Dermis blood vessel endothelial cell (primary cell): ENCODE measurements around the gene FAM221B. TPM values are rescaled to one million over a fixed set of nuclear protein-coding genes. Genes with fewer than 3 reads are reported as not detected.

ENCODE experiments used
- DNase-seq: peaks from one replicate; pipeline ENCODE4 v3.0.0; 2010
- total RNA-seq: library from RNA; depleted of rRNA; stranded (reverse); fragments of >200 nt; gene quantifications from 2 replicates; pipeline ENCODE4 v1.2.3, GENCODE V29; 2014

Gene FAM221B
- total RNA-seq, 1 donor from 2014 or later: not detected

DNA sequence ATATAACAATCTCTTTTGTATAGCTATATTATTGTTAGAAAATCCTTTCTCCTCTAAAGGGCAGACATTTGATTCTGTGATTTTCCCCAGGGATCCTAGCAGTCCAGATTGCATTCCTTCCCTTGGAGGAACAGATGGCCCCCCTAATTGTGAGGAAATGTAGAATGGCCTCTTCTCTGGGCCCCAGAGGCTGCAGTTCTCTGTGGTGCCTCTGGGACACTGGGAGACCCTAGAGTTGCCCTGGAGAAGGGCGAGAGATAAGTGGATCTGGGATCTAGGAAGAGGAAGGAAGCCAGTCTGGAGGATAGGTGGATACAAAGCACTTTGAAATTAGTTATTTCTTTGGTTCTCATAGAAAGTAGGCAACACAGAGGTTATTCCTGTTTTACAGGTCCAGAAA lies 11.8 kb downstream of the FAM221B start:
- no peak for DNase-seq

DNA sequence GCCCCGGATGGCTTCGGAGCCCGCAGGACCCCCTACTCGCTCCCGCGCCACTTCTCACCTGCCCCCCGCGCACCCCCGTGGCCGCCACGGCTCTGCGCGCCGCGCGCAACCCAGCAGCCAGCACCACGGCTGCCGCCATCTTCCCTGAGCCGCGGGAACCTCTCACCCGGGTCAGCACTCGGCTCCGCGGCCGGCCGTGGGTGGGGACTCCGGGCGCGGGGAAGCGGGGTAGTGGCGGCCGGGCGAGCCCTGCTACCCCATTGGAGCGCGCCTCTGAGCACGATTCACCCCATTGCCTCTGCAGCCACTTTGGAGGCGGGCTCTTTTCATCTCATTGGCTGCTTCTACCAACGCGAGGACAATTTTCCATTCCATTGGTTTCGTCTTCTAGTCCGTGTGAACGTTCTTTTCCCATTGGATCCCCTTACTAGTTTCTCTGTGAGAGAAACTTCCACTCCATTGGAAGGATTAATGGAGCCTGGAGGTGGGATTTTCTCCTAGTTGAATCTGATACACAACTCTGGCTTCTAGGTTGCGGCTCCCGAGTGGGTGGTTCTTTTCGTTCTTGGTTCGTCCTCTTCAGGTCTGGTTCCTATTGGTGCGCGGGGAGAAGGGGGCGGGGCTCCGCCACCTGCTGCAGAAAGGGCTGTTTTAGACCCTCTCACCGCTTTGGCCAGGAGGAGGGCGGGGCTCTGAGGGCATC lies 13.5 kb downstream of the FAM221B start, which contains the start of gene HINT2:
HINT2 (minus strand) TSS at position 202 of the 703 bp plus-strand sequence; CDS start at position 139, 63 bp downstream.
- peak; percentile 99 for DNase-seq

DNA sequence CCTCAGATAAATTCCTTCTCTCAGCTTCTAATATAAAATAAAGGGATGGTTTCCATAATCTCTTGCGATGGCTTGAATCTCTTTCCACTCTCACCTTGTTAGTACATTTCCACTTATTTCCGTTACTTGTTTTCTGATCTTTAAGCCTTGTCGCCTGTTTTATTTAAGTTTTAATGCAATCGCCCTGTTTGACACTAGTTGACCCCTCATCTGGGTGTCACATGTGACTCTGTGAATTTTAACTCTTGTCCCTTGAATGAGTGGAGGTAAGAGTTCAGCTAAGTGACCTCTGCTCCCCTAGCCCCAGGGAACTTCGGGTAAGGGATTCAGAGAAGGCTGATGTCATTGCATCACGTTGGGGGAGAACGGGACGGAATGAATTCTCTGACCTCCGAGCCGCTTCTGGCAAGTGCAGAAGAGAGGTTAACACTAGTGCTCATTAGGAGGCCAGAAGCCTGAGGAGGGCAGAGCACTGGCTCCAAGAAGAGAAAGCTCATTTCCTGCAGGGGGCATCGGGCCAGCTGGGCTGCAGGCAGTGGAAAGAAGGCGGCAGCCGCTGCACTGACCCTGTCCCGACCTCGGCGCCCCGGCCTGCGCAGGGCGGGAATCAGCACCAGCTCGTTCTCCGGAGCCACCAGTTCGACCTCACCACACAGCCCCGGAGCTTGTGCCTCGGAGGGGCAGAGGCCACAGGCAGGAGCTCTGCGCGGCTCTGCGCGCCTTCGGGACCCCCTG lies 14.3 kb downstream of the FAM221B start:
- peak; percentile 68 for DNase-seq

DNA sequence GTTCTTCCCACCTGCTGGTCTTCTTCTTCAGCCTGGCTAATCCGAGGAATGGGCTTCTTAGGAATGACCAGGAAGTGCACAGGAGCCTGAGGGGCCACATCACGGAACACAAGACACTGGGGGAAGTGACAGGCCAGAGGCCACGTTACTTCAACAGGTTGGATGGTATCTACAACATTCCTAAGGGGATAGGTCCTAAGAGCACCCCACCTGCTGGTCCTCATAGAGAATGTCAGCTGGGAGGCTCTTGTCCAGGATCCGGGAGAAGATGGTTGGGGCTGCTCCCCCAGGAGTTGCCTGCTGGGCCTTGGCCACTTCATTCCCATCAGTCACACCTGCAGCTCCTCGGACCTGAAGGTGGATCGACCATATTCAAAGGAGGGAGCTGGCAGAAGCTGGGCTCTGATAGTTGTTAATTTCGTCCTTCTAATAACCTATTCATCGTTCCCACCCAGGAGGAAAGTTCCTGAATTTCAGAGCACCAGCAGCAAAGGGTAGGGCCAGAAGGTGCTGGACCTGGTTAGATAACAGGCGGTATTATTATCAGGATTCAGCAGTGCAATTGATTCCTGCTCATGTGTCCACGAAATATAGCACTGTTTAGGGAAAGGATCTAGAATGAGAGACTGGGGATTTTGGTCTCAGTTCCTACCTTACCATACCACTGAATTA lies 15.0 kb downstream of the FAM221B start:
- peak; percentile 66 for DNase-seq

GRCh38 chr9:35812025-35812602 lies 16.4 kb downstream of the FAM221B start, which contains the start of gene SPAG8:
Gene SPAG8, minus strand, starts transcription at chr9:35812262. Its CDS starts 115 bp downstream, at chr9:35812147.
- DNase-seq: peak; percentile 94

DNA sequence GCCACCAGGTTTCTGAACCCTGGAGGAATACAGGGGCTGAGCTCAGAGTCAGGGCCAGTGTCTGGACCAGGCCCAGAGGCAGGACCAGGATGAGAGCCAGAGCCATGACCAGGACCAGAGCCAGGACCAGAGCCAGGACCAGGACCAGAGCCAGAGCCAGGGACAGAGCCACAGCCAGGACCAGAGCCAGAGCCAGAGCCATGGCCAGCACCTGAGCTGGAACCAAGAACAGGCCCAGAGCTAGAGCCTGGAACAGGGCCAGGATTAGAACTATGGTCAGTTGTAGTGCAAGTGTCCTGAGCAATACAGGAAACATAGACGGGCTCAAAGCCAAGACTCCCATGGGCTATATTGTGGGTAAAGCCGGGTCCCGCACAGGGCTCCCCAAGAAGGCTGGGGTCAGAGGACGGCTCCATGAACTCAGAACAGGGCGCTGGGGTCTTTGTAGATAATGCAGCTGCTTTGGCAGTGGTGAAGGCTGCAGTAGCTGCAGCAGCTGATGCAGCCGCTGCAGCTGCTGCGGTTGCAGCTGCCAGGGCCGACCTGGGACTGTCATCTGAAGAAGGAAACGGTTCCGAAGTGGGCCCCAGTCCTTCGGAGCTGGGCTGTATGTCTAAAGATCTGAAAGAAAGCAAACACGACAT lies 17.0 kb downstream of the FAM221B start:
- DNase-seq: peak; percentile 61

DNA sequence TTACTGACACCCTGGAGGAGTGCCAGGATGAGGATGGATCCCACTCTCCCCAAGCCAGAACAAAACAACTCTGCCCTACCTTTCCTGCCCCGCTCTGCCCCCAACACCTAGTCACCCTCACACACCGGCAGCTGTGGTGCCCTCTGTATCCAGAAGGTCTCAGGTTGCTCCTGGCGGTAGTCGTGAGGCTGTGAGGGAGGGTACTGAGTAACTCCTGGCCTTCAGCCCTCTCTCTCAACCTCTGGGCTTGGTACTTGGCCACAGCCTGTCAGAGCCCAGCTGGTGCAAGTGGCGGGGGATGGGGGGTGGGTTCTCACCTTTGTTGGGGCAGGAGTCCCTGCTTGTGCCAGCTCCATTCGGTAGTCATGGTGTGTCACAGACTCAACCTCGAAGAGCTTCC lies 18.4 kb downstream of the FAM221B start:
- no peak for DNase-seq

GRCh38 chr9:35808433-35808832 lies 20.1 kb downstream of the FAM221B start:
- no peak for DNase-seq

DNA sequence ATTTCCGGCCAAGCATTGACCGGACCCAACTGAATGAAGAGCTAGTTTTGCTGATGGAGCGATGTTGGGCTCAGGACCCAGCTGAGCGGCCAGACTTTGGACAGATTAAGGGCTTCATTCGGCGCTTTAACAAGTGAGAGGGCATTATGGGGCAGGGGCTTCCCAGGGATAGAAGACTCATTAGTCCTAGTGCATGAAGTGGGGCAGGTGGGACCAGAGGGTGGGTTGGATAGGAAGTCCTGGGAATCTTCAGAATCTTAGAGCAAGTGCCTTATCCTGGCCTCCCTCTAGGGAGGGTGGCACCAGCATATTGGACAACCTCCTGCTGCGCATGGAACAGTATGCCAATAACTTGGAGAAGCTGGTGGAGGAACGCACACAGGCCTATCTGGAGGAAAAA lies 22.4 kb downstream of the FAM221B start:
- DNase-seq: no peak

DNA sequence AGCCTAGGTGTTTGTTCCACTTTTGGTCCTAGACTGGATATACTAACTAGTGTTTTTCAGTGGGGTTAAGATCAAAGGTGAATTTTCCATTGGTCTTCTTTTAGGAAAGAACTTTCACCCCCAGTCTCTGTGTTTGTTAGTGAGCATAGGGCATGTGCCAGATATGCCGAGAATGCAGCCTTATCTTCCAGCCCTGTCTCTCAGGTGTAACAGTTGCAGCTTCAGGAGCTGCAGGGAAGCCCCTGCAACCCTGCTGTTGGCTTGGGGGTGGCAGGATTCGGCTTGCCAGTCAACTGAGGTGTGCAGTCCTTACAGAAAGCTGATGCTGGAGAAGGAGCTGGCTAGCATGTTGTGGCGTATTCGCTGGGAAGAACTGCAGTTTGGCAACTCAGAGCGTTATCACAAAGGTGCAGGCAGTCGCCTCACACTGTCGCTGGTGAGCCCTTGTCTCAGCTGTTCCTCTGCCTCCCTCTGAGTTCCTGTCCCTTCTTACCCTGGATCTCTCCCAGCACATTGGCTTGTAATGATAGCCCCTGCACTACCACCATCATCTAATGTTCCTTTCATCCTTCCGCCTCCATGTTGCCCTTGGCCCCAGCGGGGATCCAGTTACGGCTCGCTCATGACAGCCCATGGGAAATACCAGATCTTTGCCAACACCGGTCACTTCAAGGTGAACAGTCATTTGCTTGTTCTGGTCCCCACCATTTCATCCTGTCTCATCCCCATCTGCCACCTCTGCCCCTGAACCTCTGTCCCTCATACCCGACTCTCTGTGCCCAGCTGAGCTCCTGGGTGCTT lies 27.0 kb downstream of the FAM221B start:
- DNase-seq: no peak

- DNase-seq: no peak
These were observed 28.0 kb downstream of the FAM221B start for GRCh38 chr9:35800530-35800929.

DNA sequence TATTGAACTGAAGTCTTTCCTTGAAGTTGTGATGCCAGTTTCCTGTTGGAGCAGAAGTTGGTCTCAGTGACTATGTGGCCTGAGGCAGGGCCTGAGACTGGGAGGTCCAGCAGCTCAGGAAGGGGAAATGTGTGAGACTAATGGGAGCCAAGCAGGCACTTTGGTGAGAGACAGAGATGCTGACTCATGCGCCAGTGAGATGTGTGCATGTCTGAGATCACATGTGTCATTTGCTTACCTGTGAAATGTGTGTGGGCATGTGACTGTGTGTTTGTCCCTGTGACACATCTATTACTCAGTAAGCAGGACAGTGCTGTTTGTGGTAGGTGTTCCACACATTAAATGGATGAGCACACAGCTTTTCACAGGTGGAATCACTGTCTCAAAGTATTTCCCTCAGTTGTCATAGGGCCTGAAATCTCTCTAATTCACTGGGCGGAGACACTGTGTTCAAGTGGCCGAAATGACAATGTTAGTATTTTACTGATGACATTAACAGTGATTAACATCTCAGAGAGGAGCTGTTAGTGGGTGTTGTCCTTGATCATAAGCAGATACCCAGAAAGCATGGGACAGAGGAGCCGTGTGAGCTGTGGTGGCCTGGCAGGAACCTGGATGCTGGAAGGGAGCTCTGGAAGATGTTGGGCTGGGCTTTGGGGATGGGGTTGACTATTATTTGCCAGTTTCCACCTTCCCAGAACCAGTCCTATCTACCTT lies 29.7 kb downstream of the FAM221B start:
- DNase-seq: peak; percentile 83

DNA sequence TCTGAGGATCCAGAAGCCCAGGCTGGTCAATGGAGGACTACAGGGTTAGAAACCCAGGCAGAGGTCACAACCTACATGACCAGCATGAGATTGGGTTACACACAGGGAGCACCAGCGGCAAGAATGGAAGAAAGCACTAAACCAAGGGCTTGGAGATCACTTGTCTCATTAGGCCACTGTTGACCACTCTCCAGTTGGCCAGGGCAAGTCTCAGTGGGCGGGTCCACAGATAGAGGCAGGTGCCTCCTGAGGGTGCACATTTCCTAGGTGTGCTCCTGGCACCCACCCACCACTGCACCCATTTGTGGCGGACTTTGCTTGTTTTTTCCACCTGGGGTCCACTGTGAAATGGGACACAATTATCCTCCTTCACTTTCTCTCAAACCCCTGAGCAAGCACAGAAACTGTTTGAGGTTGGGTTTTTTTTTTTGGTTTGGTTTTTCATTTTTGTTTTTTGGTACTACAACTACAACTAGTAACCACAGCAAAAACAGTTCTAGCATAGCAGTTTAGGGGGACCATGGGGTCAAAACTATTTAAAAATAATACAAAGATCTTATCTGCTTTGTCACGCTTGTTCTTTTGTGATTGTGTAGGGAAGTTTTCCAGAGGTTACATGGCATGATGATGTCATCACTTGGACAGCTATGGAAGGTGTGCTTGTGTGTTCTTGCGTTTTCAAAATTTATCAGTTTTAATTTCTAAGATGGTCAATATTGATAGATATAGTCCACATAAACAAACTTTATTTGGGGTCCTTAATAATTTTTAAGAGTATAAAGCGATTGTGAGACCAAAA lies 31.0 kb downstream of the FAM221B start:
- DNase-seq: peak; percentile 33

DNA sequence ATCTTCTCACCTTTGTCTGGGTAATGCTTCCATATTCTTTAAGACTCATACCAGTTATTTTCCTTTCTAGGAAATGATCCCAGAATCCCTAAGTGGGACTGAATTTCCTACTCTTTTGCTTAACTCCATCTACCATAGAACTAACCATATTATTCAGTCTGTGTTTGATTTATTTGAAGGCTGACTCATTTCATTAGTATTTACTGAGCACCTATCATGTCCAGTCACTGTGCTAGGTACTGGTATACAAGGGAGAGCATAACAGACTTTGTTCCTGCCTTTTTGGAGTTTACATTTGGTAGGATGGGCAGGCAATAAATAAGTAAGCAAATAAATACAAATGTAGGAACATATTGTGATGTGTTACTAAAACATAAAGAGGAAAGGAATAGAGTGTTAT lies 32.8 kb downstream of the FAM221B start:
- DNase-seq: no peak

DNA sequence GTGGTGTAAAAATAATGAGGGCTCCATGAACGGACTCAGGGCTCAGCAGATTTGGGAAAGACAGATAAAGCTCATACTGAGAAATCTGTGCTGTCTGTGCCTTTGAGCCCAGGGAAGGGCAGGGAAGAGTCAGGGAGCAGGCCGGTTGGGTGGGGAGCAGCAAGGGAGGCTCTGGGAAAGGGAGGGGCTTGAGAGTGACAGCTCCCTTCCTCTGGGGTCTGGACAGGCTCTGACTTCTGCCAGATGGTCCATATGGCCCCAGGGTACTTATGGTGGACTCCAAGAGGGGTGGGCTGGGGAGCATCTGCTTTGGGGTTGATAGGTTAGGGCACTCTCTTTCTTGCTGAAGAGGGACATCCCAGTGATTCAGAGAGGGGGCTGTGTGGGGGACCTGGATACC lies 35.1 kb downstream of the FAM221B start:
- DNase-seq: no peak

DNA sequence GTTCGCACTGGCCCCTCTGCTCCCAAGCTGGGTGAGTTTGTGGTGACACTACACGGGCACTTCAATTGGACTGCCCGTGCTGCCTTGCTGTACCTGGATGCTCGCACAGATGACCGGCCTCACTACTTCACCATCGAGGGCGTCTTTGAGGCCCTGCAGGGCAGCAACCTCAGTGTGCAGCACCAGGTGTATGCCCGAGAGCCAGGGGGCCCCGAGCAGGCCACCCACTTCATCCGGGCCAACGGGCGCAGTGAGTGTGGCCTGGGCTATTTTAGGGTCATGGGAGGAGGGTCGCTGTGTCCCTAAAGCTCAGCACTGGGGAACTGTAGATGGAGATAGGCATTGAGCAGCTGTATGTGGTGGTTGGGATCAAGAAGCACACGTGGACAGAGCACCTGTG lies 35.7 kb downstream of the FAM221B start:
- no peak for DNase-seq

GRCh38 chr9:35792024-35792813 lies 36.3 kb downstream of the FAM221B start:
- DNase-seq: no peak

DNA sequence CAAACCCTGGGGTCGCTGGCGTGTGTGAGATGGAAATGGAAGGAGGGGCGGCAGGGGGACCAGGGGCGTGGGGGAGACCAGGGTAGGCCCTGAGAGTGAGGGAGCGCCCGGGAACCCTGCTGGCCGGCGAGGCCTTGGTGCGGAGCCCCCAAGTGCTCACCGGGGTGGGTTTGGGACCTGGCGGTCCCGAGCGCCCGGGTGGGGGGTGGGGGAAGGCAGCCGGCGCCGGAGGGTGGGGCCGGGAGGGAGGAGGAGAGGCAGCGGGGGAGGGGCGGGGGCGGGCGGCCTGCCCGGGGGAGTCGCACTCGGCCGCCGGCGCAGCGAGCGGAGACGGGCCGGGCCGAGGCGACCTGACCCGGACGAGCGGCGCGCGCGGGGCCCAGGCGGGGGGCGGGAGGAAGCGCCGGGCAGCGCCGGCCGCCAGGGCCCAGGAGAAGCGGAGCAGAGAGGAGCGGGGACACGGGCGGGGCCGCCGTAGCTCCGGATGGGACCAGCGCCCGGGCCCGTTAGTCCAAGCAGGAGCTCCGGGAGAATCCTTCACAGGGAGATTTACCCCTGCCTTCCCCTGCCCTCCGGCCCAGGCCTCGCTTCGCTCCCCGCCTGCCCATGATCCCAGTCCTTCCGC lies 37.1 kb downstream of the FAM221B start, which contains the start of gene NPR2:
NPR2 (plus strand) TSS at position 295 of the 625 bp plus-strand sequence. CDS start 818 bp downstream, outside the sequence.
- peak; percentile 42 for DNase-seq
